Measurements from ENCODE around the gene ZNRF1.
A peak's percentile ranks its signal among the peaks of the same experiment; 100 is the strongest.
"Not testable (repeated sequence)": the region's sequence is repeated elsewhere in the genome, so short reads cannot be mapped to it uniquely, and the experiment has no call there.

ZNRF1 gene

GRCh38 chr16:75019586-75019985 lies 20.8 kb downstream of the ZNRF1 start:
- TF ChIP-seq CTCF (IDR thresholded peaks at IDR 0.05): no peak
- no peak for DNase-seq (ENCODE audit: low spot score)
- no peak overlapping the region for H3K4me3 ChIP-seq
- no peak overlapping the region for H3K27ac ChIP-seq

- Histone ChIP-seq H3K27ac (no peak overlapping the region), H3K4me3 (no peak overlapping the region)
- no peak for TF ChIP-seq CTCF (IDR thresholded peaks at IDR 0.05)
- no peak for DNase-seq (ENCODE audit: low spot score)
These were observed 22.6 kb downstream of the ZNRF1 start for GRCh38 chr16:75021410-75021809.

GRCh38 chr16:75022567-75022966 lies 23.7 kb downstream of the ZNRF1 start:
- no peak overlapping the region for H3K27ac ChIP-seq
- TF ChIP-seq CTCF (IDR thresholded peaks at IDR 0.05): no peak
- DNase-seq (ENCODE audit: low spot score): no peak
- no peak overlapping the region for H3K4me3 ChIP-seq

GRCh38 chr16:75023009-75023408 lies 24.2 kb downstream of the ZNRF1 start:
- Histone ChIP-seq H3K27ac (no peak overlapping the region), H3K4me3 (no peak overlapping the region)
- no peak for TF ChIP-seq CTCF (IDR thresholded peaks at IDR 0.05)
- DNase-seq (ENCODE audit: low spot score): no peak

GRCh38 chr16:75024182-75024581 lies 25.4 kb downstream of the ZNRF1 start:
- H3K4me3 ChIP-seq: no peak overlapping the region
- no peak for TF ChIP-seq CTCF (IDR thresholded peaks at IDR 0.05)
- no peak for DNase-seq (ENCODE audit: low spot score)
- H3K27ac ChIP-seq: no peak overlapping the region

GRCh38 chr16:75024594-75024993 lies 25.8 kb downstream of the ZNRF1 start:
- TF ChIP-seq CTCF (IDR thresholded peaks at IDR 0.05): no peak
- H3K27ac ChIP-seq: no peak overlapping the region
- no peak for DNase-seq (ENCODE audit: low spot score)

GRCh38 chr16:75025761-75026160 lies 26.9 kb downstream of the ZNRF1 start:
- no peak for TF ChIP-seq CTCF (IDR thresholded peaks at IDR 0.05)
- Histone ChIP-seq H3K4me3 (peak overlapping the region; percentile 12), H3K27ac (peak overlapping the region; percentile 85 to 90)
- no peak for DNase-seq (ENCODE audit: low spot score)

More at GRCh38 chr16:75024594-75024993, 25.8 kb downstream of the ZNRF1 start:
- H3K4me3 ChIP-seq: no peak overlapping the region

GRCh38 chr16:75026239-75026891 lies 27.5 kb downstream of the ZNRF1 start:
- Histone ChIP-seq H3K27ac (peak overlapping the region; percentile 85 to 91), H3K4me3 (peak overlapping the region; percentile 37)
- DNase-seq (ENCODE audit: low spot score): not testable (repeated sequence)

Measured in coronary artery (tissue), 2 donors.